Mesenchymal stem cell (in vitro differentiated cells and primary cell): ENCODE data around the gene C10orf62.
A peak's percentile ranks its signal among the peaks of the same experiment; 100 is the strongest.

Experiments
- DNase-seq: peaks from one replicate; pipeline ENCODE4 v3.0.0-alpha.2; 2013
- H2AFZ ChIP-seq: one replicate; pipeline ENCODE4 v1.6.1; 2013; ENCODE audit warnings: low read depth, mild to moderate bottlenecking, control low read depth, inconsistent platforms, low read length, moderate library complexity
- H2AK5ac ChIP-seq: 2 replicates; pipeline ENCODE4 v1.6.1; 2013; ENCODE audit warnings: low read length, moderate library complexity, mild to moderate bottlenecking, inconsistent platforms; ENCODE audit not compliant: severe bottlenecking
- H2BK120ac ChIP-seq: one replicate; pipeline ENCODE4 v1.6.1; 2013; ENCODE audit warnings: low read depth, mild to moderate bottlenecking, inconsistent platforms, low read length, moderate library complexity
- H2BK12ac ChIP-seq, 2 experiments: one replicate each; pipeline ENCODE4 v1.6.1; 2013; ENCODE audit warnings: inconsistent platforms in 2 of 2, low read length in 2 of 2, mild to moderate bottlenecking in 2 of 2, moderate library complexity in 2 of 2, control low read depth in 1 of 2
- H2BK15ac ChIP-seq: one replicate; pipeline ENCODE4 v1.6.1; 2013; ENCODE audit warnings: mild to moderate bottlenecking, low read depth, inconsistent platforms; ENCODE audit not compliant: poor library complexity, severe bottlenecking
- H2BK5ac ChIP-seq: 2 replicates; pipeline ENCODE4 v1.6.1; 2013; ENCODE audit warnings: low read depth, mild to moderate bottlenecking, low read length, control low read depth, inconsistent platforms; ENCODE audit not compliant: poor library complexity, severe bottlenecking
- H3K14ac ChIP-seq, 2 experiments: one replicate each; pipeline ENCODE4 v1.6.1; 2013; ENCODE audit warnings: inconsistent platforms in 2 of 2, low read length in 2 of 2, control low read depth in 1 of 2, mild to moderate bottlenecking in 1 of 2, moderate library complexity in 1 of 2
- H3K18ac ChIP-seq, 2 experiments: one replicate each; pipeline ENCODE4 v1.6.1; 2013; ENCODE audit warnings: inconsistent platforms in 2 of 2, low read length in 2 of 2, control low read depth in 1 of 2, low read depth in 1 of 2, mild to moderate bottlenecking in 1 of 2
- H3K23ac ChIP-seq, 2 experiments: one replicate each; pipeline ENCODE4 v1.6.1; 2013; ENCODE audit warnings: inconsistent platforms in 2 of 2, low read length in 2 of 2, mild to moderate bottlenecking in 2 of 2, moderate library complexity in 2 of 2, control low read depth in 1 of 2
- H3K27ac ChIP-seq: 2 replicates; pipeline ENCODE4 v1.5.1; 2013; ENCODE audit warnings: mild to moderate bottlenecking, moderate library complexity, low read length, control low read depth, inconsistent platforms; ENCODE audit not compliant: poor library complexity, severe bottlenecking
- H3K27me3 ChIP-seq, 2 experiments: 2 replicates each; pipeline versions ENCODE4 v1.6.1 to v1.7.0; 2013; ENCODE audit warnings: low read length in 2 of 2, mild to moderate bottlenecking in 2 of 2, moderate library complexity in 2 of 2, control low read depth in 1 of 2, inconsistent platforms in 1 of 2; ENCODE audit not compliant: control insufficient read depth in 1 of 2, insufficient read depth in 1 of 2
- H3K36me3 ChIP-seq, 2 experiments: 2 replicates each; pipeline versions ENCODE4 v1.6.1 to v1.7.0; 2013; ENCODE audit warnings: low read length in 2 of 2, control low read depth in 1 of 2, inconsistent platforms in 1 of 2, low read depth in 1 of 2, mild to moderate bottlenecking in 1 of 2; ENCODE audit not compliant: insufficient read depth in 2 of 2, control insufficient read depth in 1 of 2
- H3K4ac ChIP-seq, 2 experiments: one replicate each; pipeline ENCODE4 v1.6.1; 2013; ENCODE audit warnings: inconsistent platforms in 2 of 2, low read length in 2 of 2, mild to moderate bottlenecking in 2 of 2, moderate library complexity in 2 of 2, control low read depth in 1 of 2, low read depth in 1 of 2
- H3K4me1 ChIP-seq: 2 replicates; pipeline ENCODE4 v1.6.1; 2013; ENCODE audit warnings: low read depth, low read length, control low read depth; ENCODE audit not compliant: control insufficient read depth, insufficient read depth
- H3K4me2 ChIP-seq: 2 replicates; pipeline ENCODE4 v1.6.1; 2013; ENCODE audit warnings: low read length, mild to moderate bottlenecking, inconsistent platforms; ENCODE audit not compliant: poor library complexity, severe bottlenecking
- H3K4me3 ChIP-seq, 2 experiments: 2 replicates each; pipeline versions ENCODE4 v1.5.1 to v1.7.0; 2013; ENCODE audit warnings: low read length in 2 of 2, mild to moderate bottlenecking in 2 of 2, control low read depth in 1 of 2, low read depth in 1 of 2; ENCODE audit not compliant: insufficient read depth in 1 of 2
- H3K79me1 ChIP-seq: replicated peaks from 2 replicates; pipeline ENCODE4 v1.6.1; 2013; ENCODE audit warnings: mild to moderate bottlenecking, control low read depth, low read length, inconsistent platforms; ENCODE audit not compliant: poor library complexity, severe bottlenecking
- H3K9ac ChIP-seq: 2 replicates; pipeline ENCODE4 v1.7.0; 2013; ENCODE audit warnings: mild to moderate bottlenecking, low read length, moderate library complexity
- H3K9me3 ChIP-seq: 2 replicates; pipeline ENCODE4 v1.7.0; 2013; ENCODE audit warnings: mild to moderate bottlenecking, low read length; ENCODE audit not compliant: control insufficient read depth
- H4K8ac ChIP-seq: one replicate; pipeline ENCODE4 v1.6.1; 2013; ENCODE audit warnings: inconsistent platforms, mild to moderate bottlenecking, low read length, moderate library complexity
- H4K91ac ChIP-seq: one replicate; pipeline ENCODE4 v1.6.1; 2013; ENCODE audit warnings: mild to moderate bottlenecking, low read length, inconsistent platforms
- WGBS: methylation state at CpG from one replicate; pipeline ENCODE4 v1.1.7; 2013; ENCODE audit warnings: mixed read lengths; 5-methylcytosine and 5-hydroxymethylcytosine counted together

The C10orf62 gene

DNA sequence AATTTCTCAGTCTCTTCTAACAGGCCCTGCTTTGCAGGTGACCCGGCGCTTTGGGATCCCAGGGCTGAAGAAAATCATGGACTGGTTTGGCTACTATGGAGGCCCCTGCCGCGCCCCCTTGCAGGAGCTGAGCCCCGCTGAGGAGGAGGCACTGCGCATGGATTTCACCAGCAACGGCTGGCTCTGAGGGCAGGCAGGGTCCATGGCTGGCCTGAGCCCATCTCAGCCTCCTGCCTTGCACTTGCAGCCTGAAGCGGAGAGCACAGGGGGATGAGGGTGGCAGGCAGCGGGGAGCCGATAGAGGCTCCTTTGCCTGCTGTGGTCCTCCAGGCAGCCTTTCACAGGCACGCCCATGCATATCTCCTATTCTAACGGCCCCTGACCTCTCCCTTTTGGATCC is 22.0 kb downstream of the C10orf62 start:
- peak overlapping the region; percentile 8 for H2AK5ac ChIP-seq
- H3K79me1 ChIP-seq: peaks cover 4% of the 10 kb centered on the region
- whole genome bisulfite sequencing: 83% methylated on average over 7 of the region's 12 CpGs
- peaks cover 11 to 16% of the 10 kb centered on the region in 2 experiments for H3K36me3 ChIP-seq
- H3K23ac ChIP-seq: no peak overlapping the region
- no peak overlapping the region for H2BK120ac ChIP-seq
- H3K4me1 ChIP-seq: peaks cover 9% of the 10 kb centered on the region
- H3K9me3 ChIP-seq: no peaks in the 10 kb centered on the region
- H3K27ac ChIP-seq: no peak overlapping the region
- no peak overlapping the region for H2BK15ac ChIP-seq
- H3K14ac ChIP-seq: no peak overlapping the region
- no peaks in the 10 kb centered on the region for H3K27me3 ChIP-seq
- H2BK12ac ChIP-seq: no peak overlapping the region
- H3K9ac ChIP-seq: no peak overlapping the region
- H4K91ac ChIP-seq: no peak overlapping the region
- H3K18ac ChIP-seq: no peak overlapping the region
- H2BK5ac ChIP-seq: no peak overlapping the region
- no peak overlapping the region for H3K4ac ChIP-seq
- no peak overlapping the region for H4K8ac ChIP-seq
- H3K4me3 ChIP-seq: no peak overlapping the region
- no peak overlapping the region for H2AFZ ChIP-seq
- no peak overlapping the region for H3K4me2 ChIP-seq
- no peak for DNase-seq

DNA sequence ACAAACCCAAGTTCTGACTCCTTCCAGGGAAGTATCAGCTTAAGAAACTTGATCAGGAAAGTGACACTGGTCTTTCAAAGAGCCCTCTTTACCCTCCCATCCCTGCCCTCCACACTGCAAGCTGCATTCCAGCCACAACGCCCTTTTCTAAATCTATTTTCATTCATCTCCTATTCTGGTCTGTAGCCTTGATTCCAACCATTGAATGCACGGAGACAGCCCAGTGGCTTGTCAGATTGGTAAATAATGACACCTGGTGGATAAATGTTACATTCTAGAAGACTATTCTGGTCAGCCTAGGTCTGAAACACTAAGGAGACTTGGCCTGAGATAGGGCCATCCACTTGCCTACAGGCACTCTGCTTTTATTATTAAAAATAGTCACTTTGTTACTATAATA is 22.9 kb downstream of the C10orf62 start:
- Histone ChIP-seq H3K79me1 (no peaks in the 10 kb centered on the region), H2BK12ac (no peak overlapping the region), H3K4me2 (no peak overlapping the region), H4K8ac (no peak overlapping the region), H3K36me3 (peaks cover 13 to 18% of the 10 kb centered on the region in 2 experiments), H2BK15ac (no peak overlapping the region), H2AK5ac (no peak overlapping the region), H3K9ac (no peak overlapping the region), H3K9me3 (no peaks in the 10 kb centered on the region), H4K91ac (no peak overlapping the region), H3K27me3 (no peaks in the 10 kb centered on the region), H3K4ac (no peak overlapping the region), H2BK5ac (no peak overlapping the region), H3K27ac (no peak overlapping the region), H3K14ac (no peak overlapping the region), H2BK120ac (no peak overlapping the region), H2AFZ (no peak overlapping the region), H3K23ac (no peak overlapping the region), H3K4me3 (no peak overlapping the region), H3K18ac (no peak overlapping the region), H3K4me1 (peaks cover 5% of the 10 kb centered on the region)
- peak; percentile 51 for DNase-seq
- 100% methylated on average over 1 of the region's 2 CpGs for WGBS

DNA sequence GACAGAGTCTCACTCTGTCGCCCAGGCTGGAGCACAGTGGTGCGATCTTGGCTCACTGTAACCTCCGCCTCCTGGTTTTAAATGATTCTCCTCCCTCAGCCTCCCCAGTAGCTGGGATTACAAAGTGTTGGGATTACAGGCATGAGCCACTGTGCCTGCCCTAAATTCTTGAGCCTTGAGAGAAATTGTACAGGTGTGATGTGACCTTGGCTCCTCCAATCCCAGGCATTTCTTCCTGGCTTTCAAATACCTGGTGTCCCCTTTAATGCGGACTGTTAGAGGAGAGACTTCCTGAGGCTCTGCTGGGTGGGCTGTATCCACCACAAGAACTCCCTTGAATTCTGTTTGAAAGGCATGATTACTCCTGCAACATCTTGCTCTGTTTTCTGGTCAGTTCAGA is 28.8 kb downstream of the C10orf62 start:
- H3K23ac ChIP-seq: no peak overlapping the region
- H3K4ac ChIP-seq: no peak overlapping the region
- no peaks in the 10 kb centered on the region for H3K27me3 ChIP-seq
- H3K14ac ChIP-seq: no peak overlapping the region
- no peaks in the 10 kb centered on the region for H3K4me1 ChIP-seq
- no peak overlapping the region for H3K9ac ChIP-seq
- no peak overlapping the region for H4K8ac ChIP-seq
- peaks cover 1% of the 10 kb centered on the region for H3K79me1 ChIP-seq
- H4K91ac ChIP-seq: no peak overlapping the region
- no peak overlapping the region for H2BK15ac ChIP-seq
- DNase-seq: no peak
- H2BK120ac ChIP-seq: no peak overlapping the region
- H3K36me3 ChIP-seq: peaks cover 8 to 23% of the 10 kb centered on the region in 2 experiments
- WGBS: 100% methylated on average over 1 of the region's 4 CpGs
- no peak overlapping the region for H3K4me3 ChIP-seq
- H2AK5ac ChIP-seq: no peak overlapping the region
- no peaks in the 10 kb centered on the region for H3K9me3 ChIP-seq
- H3K18ac ChIP-seq: no peak overlapping the region
- no peak overlapping the region for H3K4me2 ChIP-seq
- H2BK12ac ChIP-seq: no peak overlapping the region
- no peak overlapping the region for H2BK5ac ChIP-seq
- H3K27ac ChIP-seq: no peak overlapping the region
- no peak overlapping the region for H2AFZ ChIP-seq

DNA sequence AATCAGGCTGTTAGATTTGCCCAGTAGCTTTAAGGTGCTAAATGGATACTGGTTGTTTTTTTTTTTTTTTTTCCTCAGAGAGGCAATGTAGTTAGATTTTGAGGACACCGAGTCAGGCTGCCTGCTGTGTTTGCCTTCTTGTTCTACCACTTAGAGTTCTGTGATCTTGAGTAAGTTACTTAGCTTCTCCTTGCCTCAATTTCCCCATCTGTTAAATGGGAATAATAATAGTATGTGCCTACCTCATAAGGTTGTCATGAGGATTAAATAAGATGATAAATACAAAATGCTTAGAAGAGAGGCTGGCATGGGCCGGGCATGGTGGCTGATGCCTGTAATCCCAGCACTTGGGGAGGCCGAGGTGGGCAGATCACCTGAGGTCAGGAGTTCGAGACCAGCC is 29.2 kb downstream of the C10orf62 start:
- H2BK12ac ChIP-seq: no peak overlapping the region
- H3K9ac ChIP-seq: no peak overlapping the region
- H3K4ac ChIP-seq: no peak overlapping the region
- H2BK5ac ChIP-seq: no peak overlapping the region
- no peak overlapping the region for H3K27ac ChIP-seq
- no peak overlapping the region for H2BK120ac ChIP-seq
- H3K18ac ChIP-seq: no peak overlapping the region
- H4K8ac ChIP-seq: no peak overlapping the region
- no peak overlapping the region for H3K14ac ChIP-seq
- H3K4me3 ChIP-seq: no peak overlapping the region
- H2BK15ac ChIP-seq: no peak overlapping the region
- no peaks in the 10 kb centered on the region for H3K4me1 ChIP-seq
- no peak overlapping the region for H3K23ac ChIP-seq
- H2AK5ac ChIP-seq: no peak overlapping the region
- H3K36me3 ChIP-seq: peaks cover 8 to 23% of the 10 kb centered on the region in 2 experiments
- DNase-seq: no peak
- H3K79me1 ChIP-seq: peaks cover 4% of the 10 kb centered on the region
- 96% methylated on average over 2 of the region's 4 CpGs for WGBS
- H3K27me3 ChIP-seq: no peaks in the 10 kb centered on the region
- H4K91ac ChIP-seq: no peak overlapping the region
- no peaks in the 10 kb centered on the region for H3K9me3 ChIP-seq
- H3K4me2 ChIP-seq: no peak overlapping the region
- no peak overlapping the region for H2AFZ ChIP-seq
